Neuronal stem cell (in vitro differentiated cells): Measurements from ENCODE around the gene SPATA31C1.
"Not testable (repeated sequence)": the region's sequence is repeated elsewhere in the genome, so short reads cannot be mapped to it uniquely, and the experiment has no call there.

Experiments used
- DNase-seq: peaks from one replicate; pipeline ENCODE4 v3.0.0-alpha.2; 2013; ENCODE audit warnings: low spot score
- H2AFZ ChIP-seq: one replicate; pipeline ENCODE4 v1.6.1; 2013; ENCODE audit warnings: mild to moderate bottlenecking, low read length, inconsistent platforms
- H2AK5ac ChIP-seq: 2 replicates; pipeline ENCODE4 v1.6.1; 2013; ENCODE audit warnings: low read depth, mild to moderate bottlenecking, inconsistent platforms, low read length, moderate library complexity, mixed read lengths
- H2BK120ac ChIP-seq: 2 replicates; pipeline ENCODE4 v1.6.1; 2013; ENCODE audit warnings: low read depth, mild to moderate bottlenecking, inconsistent platforms, low read length, moderate library complexity, mixed read lengths
- H2BK12ac ChIP-seq: one replicate; pipeline ENCODE4 v1.6.1; 2013; ENCODE audit warnings: low read length, inconsistent platforms
- H2BK15ac ChIP-seq: 2 replicates; pipeline ENCODE4 v1.6.1; 2013; ENCODE audit warnings: mild to moderate bottlenecking, low read length, inconsistent platforms, mixed read lengths
- H2BK5ac ChIP-seq: one replicate; pipeline ENCODE4 v1.6.1; 2013; ENCODE audit warnings: inconsistent platforms, mild to moderate bottlenecking, low read length, moderate library complexity
- H3K14ac ChIP-seq: one replicate; pipeline ENCODE4 v1.6.1; 2013; ENCODE audit warnings: low read length, inconsistent platforms
- H3K18ac ChIP-seq: 2 replicates; pipeline ENCODE4 v1.6.1; 2013; ENCODE audit warnings: low read length, inconsistent platforms
- H3K23ac ChIP-seq: 2 replicates; pipeline ENCODE4 v1.6.1; 2013; ENCODE audit warnings: low read depth, mild to moderate bottlenecking, mixed read lengths, low read length, inconsistent platforms; ENCODE audit not compliant: poor library complexity
- H3K27ac ChIP-seq: replicated peaks from 3 replicates; pipeline ENCODE4 v1.5.1; 2013; ENCODE audit warnings: low read length, inconsistent platforms
- H3K27me3 ChIP-seq, 3 experiments: 2 replicates each; pipeline ENCODE4 v1.6.1; 2013; ENCODE audit warnings: low read length in 3 of 3, mild to moderate bottlenecking in 2 of 3, inconsistent platforms in 1 of 3, low read depth in 1 of 3, mixed read lengths in 1 of 3, moderate library complexity in 1 of 3; ENCODE audit not compliant: control insufficient read depth in 3 of 3, insufficient read depth in 3 of 3
- H3K36me3 ChIP-seq, 2 donors: replicated peaks in 1 of 2; 2 replicates each; pipeline ENCODE4 v1.6.1; 2013; ENCODE audit warnings: low read length in 2 of 2; ENCODE audit not compliant: control insufficient read depth in 2 of 2, insufficient read depth in 2 of 2
- H3K4ac ChIP-seq: 2 replicates; pipeline ENCODE4 v1.6.1; 2013; ENCODE audit warnings: inconsistent platforms, mild to moderate bottlenecking, low read length, moderate library complexity
- H3K4me1 ChIP-seq, 2 donors: 1 replicate in 1 of 2; 2 replicates in 1 of 2; pipeline ENCODE4 v1.6.1; 2013; ENCODE audit warnings: low read length in 2 of 2, low read depth in 1 of 2; ENCODE audit not compliant: control insufficient read depth in 2 of 2, insufficient read depth in 1 of 2
- H3K4me2 ChIP-seq: one replicate; pipeline ENCODE4 v1.6.1; 2013; ENCODE audit warnings: mild to moderate bottlenecking, low read length, inconsistent platforms; ENCODE audit not compliant: insufficient read depth, poor library complexity, severe bottlenecking
- H3K4me3 ChIP-seq, 2 donors: 2 replicates each; pipeline ENCODE4 v1.5.1; 2013; ENCODE audit warnings: low read length in 2 of 2, mild to moderate bottlenecking in 2 of 2, inconsistent platforms in 1 of 2, moderate library complexity in 1 of 2
- H3K79me1 ChIP-seq: one replicate; pipeline ENCODE4 v1.6.1; 2013; ENCODE audit warnings: low read depth, mild to moderate bottlenecking, inconsistent platforms, low read length, moderate library complexity
- H3K9ac ChIP-seq: one replicate; pipeline ENCODE4 v1.6.1; 2013; ENCODE audit warnings: mild to moderate bottlenecking, low read depth, low read length, inconsistent platforms; ENCODE audit not compliant: poor library complexity
- H3K9me3 ChIP-seq, 2 donors: replicated peaks in 1 of 2; 2 replicates each; pipeline versions ENCODE3 to v1.6.1; 2013; ENCODE audit warnings: low read length in 2 of 2, mild to moderate bottlenecking in 2 of 2, inconsistent platforms in 1 of 2, low read depth in 1 of 2, mixed read lengths in 1 of 2, moderate library complexity in 1 of 2; ENCODE audit not compliant: control insufficient read depth in 2 of 2, insufficient read depth in 1 of 2
- H4K8ac ChIP-seq: one replicate; pipeline ENCODE4 v1.6.1; 2013; ENCODE audit warnings: low read depth, mild to moderate bottlenecking, inconsistent platforms, low read length, moderate library complexity
- H4K91ac ChIP-seq: one replicate; pipeline ENCODE4 v1.6.1; 2013; ENCODE audit warnings: low read length, low read depth, mild to moderate bottlenecking, inconsistent platforms; ENCODE audit not compliant: poor library complexity
- WGBS, 2 donors: extraction: QIAGEN DNeasy Blood & Tissue Kit; methylation state at CpG; one replicate each; pipeline ENCODE4 v1.1.7; 2013; ENCODE audit warnings: missing lambda C conversion rate in 2 of 2, mixed read lengths in 1 of 2; ENCODE audit not compliant: insufficient read length in 2 of 2, insufficient replicate concordance in 1 of 2; ENCODE audit errors: extremely low coverage in 2 of 2; 5-methylcytosine and 5-hydroxymethylcytosine counted together

SPATA31C1 gene

DNA sequence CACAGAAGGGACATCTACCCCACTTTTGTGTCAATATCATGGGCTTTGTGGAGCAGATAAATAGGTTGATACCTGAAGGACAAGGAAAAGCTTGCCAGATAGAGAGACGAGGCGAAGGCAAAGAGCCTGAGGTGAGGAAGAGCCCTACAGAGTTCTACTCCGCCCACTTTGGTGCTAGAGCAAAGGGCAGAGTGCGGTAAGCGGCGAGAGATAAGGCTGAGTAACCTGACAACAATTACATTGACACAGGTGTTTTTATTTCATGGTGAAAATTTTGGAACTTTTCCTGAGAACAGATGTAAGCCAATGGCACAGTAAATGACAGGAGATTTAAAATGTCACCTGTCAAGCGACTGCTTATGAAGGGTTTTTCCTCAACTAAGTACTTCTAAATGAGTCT lies 16.7 kb downstream of the SPATA31C1 start:
- not testable (repeated sequence) for H3K27me3 ChIP-seq, H3K27ac ChIP-seq, H3K4me2 ChIP-seq, H3K36me3 ChIP-seq, H2AFZ ChIP-seq, H4K8ac ChIP-seq, H4K91ac ChIP-seq, H2BK120ac ChIP-seq, H2BK5ac ChIP-seq, H3K4me1 ChIP-seq, H3K4me3 ChIP-seq, H3K9ac ChIP-seq, H3K23ac ChIP-seq, H3K79me1 ChIP-seq, DNase-seq, H3K18ac ChIP-seq, H2BK15ac ChIP-seq, H3K14ac ChIP-seq, H2BK12ac ChIP-seq, H2AK5ac ChIP-seq, H3K9me3 ChIP-seq, H3K4ac ChIP-seq
- no CpG with 5 or more reads among the region's 7 CpGs for WGBS, 2 donors

DNA sequence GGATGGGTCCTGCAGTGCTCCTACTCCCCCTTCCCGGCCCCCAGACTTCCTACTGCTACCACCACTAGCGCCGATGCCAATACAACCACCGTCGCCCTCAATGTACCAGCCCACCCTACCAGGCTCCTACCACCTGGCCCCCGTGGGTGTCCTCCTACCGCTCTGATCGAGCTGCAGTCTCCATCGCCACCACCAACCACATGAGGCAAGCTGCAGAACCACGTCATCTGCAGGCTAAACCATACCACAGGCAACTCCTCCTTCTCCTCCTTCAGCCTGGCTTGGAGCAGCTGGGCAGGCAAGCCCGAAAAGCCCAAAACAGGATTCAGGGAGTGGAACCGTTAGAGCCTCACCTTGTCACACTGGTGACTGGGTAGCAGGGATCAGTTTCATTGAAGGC lies 19.6 kb downstream of the SPATA31C1 start:
- H3K9me3 ChIP-seq, H3K36me3 ChIP-seq, H3K27me3 ChIP-seq, H2AK5ac ChIP-seq, H3K23ac ChIP-seq, H3K79me1 ChIP-seq, H3K4me3 ChIP-seq, H2AFZ ChIP-seq, H3K27ac ChIP-seq, H4K8ac ChIP-seq, H3K9ac ChIP-seq, DNase-seq, H2BK120ac ChIP-seq, H2BK12ac ChIP-seq, H3K18ac ChIP-seq, H3K4me1 ChIP-seq, H3K4me2 ChIP-seq, H4K91ac ChIP-seq, H2BK5ac ChIP-seq, H3K4ac ChIP-seq, H3K14ac ChIP-seq, H2BK15ac ChIP-seq: not testable (repeated sequence)
- no CpG with 5 or more reads among the region's 12 CpGs for WGBS, 2 donors

DNA sequence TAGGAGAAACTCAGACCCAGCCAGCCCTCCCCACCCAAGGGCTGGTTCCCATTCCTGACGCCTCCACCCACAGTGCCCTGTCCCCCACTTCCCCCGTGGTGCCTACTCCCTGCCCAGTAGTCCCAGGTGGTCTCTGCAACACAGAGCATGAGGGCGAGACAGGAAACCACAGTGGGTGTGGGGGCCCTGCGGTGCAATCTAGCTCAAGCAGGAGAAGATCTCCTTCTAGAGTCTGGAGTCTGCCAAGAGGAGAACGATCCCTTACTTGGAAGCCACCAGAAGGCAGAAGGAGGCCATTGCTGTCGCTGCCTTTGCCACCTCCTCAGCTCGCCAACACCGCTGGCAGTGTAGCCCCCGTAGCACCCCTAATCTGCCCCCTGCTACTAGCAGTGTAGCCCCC lies 20.2 kb downstream of the SPATA31C1 start:
- H2AFZ ChIP-seq, H4K91ac ChIP-seq, H3K18ac ChIP-seq, H2AK5ac ChIP-seq, H2BK120ac ChIP-seq, DNase-seq, H3K4me1 ChIP-seq, H3K27me3 ChIP-seq, H3K23ac ChIP-seq, H3K4me3 ChIP-seq, H3K14ac ChIP-seq, H4K8ac ChIP-seq, H2BK5ac ChIP-seq, H3K27ac ChIP-seq, H3K9ac ChIP-seq, H3K9me3 ChIP-seq, H3K36me3 ChIP-seq, H2BK15ac ChIP-seq, H3K79me1 ChIP-seq, H3K4ac ChIP-seq, H2BK12ac ChIP-seq, H3K4me2 ChIP-seq: not testable (repeated sequence)
- WGBS, 2 donors, result no CpG with 5 or more reads among the region's 9 CpGs

DNA sequence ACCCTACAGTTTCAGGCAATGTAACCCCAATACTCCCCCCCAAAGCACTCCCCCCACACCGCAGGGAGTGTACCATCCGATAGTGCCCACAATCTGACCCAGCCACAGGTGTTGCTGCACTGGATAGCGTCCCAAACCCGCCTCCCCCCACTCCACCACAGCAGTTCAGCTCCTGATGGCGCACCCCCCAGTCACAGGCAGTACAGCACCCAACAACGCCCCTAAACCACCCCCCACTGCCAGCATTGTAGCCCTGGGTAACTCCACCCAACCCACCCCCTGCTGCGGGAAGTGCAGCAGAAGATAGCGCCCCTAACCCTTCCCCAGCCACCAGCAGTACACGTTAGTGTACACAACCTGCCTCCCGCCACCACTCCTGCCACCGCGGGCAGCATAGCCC lies 20.6 kb downstream of the SPATA31C1 start:
- H3K4me1 ChIP-seq, H3K18ac ChIP-seq, H3K14ac ChIP-seq, H3K27ac ChIP-seq, H3K9ac ChIP-seq, H2AK5ac ChIP-seq, H3K27me3 ChIP-seq, H4K8ac ChIP-seq, H3K9me3 ChIP-seq, H4K91ac ChIP-seq, H3K23ac ChIP-seq, H3K36me3 ChIP-seq, H2BK12ac ChIP-seq, H2BK15ac ChIP-seq, H3K4me3 ChIP-seq, H2BK120ac ChIP-seq, DNase-seq, H3K4ac ChIP-seq, H2BK5ac ChIP-seq, H2AFZ ChIP-seq, H3K4me2 ChIP-seq, H3K79me1 ChIP-seq: not testable (repeated sequence)
- WGBS, 2 donors, result no CpG with 5 or more reads among the region's 12 CpGs
